GM12878 (cell line): Measurements from ENCODE around the gene COL3A1.

Experiments
- CREM ChIP-seq: IDR thresholded peaks from 2 replicates; pipeline ENCODE4 v1.6.1; 2014; ENCODE audit warnings: antibody characterized with exemption, low read depth
- CTCF ChIP-seq, 3 experiments: IDR thresholded peaks in 2 of 3; conservative IDR thresholded peaks in 1 of 3; 2 replicates each; pipeline ENCODE4 v1.5.1; 2011; ENCODE audit warnings: low read depth in 3 of 3, low read length in 3 of 3, mild to moderate bottlenecking in 3 of 3, control low read depth in 2 of 3, moderate library complexity in 2 of 3, inconsistent platforms in 1 of 3, mixed read lengths in 1 of 3; ENCODE audit not compliant: control insufficient read depth in 2 of 3, insufficient read depth in 1 of 3; ENCODE audit errors: extremely low read depth in 1 of 3
- EGR1 ChIP-seq, 2 experiments: IDR thresholded peaks; 1 replicate in 1 of 2; 2 replicates in 1 of 2; pipeline ENCODE4 v1.6.1; 2011 to 2012; ENCODE audit warnings: low read depth in 2 of 2, low read length in 2 of 2, borderline replicate concordance in 1 of 2, mild to moderate bottlenecking in 1 of 2, moderate library complexity in 1 of 2
- EP300 ChIP-seq, 2 experiments: fragments of 150-350 bp in 1 of 2; IDR thresholded peaks; 2 replicates each; pipeline ENCODE4 v1.6.1; 2011 to 2012; ENCODE audit warnings: low read depth in 2 of 2, low read length in 2 of 2, borderline replicate concordance in 1 of 2, improper control_type of control experiment in 1 of 2, inconsistent platforms in 1 of 2; ENCODE audit not compliant: control insufficient read depth in 1 of 2
- EZH2 ChIP-seq: IDR thresholded peaks from 2 replicates; pipeline ENCODE4 v1.6.1; 2012; ENCODE audit warnings: low read depth, mild to moderate bottlenecking, control low read depth, inconsistent platforms, low read length, borderline replicate concordance; ENCODE audit not compliant: control insufficient read depth
- FOS ChIP-seq: IDR thresholded peaks from 3 replicates; pipeline ENCODE4 v1.6.1; 2011; ENCODE audit warnings: borderline replicate concordance; ENCODE audit not compliant: insufficient read length; ENCODE audit errors: extremely low read depth
- NKRF ChIP-seq: fragments of 450-650 bp; conservative IDR thresholded peaks from 2 replicates; pipeline ENCODE4 v1.6.1; 2017; ENCODE audit warnings: mild to moderate bottlenecking, moderate library complexity
- POLR2AphosphoS2 ChIP-seq: IDR thresholded peaks from 2 replicates; pipeline ENCODE4 v1.6.1; 2011; ENCODE audit warnings: low read depth, mild to moderate bottlenecking, low read length, improper control_type of control experiment, moderate library complexity
- RELA ChIP-seq: fragments of 450-650 bp; IDR thresholded peaks from 2 replicates; pipeline ENCODE4 v1.8.0; 2014; ENCODE audit warnings: borderline replicate concordance; ENCODE audit not compliant: partially characterized antibody
- REST ChIP-seq: IDR thresholded peaks from 2 replicates; pipeline ENCODE4 v1.6.1; 2012; ENCODE audit warnings: mild to moderate bottlenecking, low read depth, low read length
- SIN3A ChIP-seq: IDR thresholded peaks from 2 replicates; pipeline ENCODE4 v1.6.1; 2012; ENCODE audit warnings: low read depth, low read length, improper control_type of control experiment
- SPI1 ChIP-seq: IDR thresholded peaks from 2 replicates; pipeline ENCODE4 v1.6.1; 2011; ENCODE audit warnings: low read depth, mild to moderate bottlenecking, low read length, moderate library complexity, borderline replicate concordance; ENCODE audit not compliant: insufficient read depth
- TF ChIP-seq, protein P1 (sequence below): IDR thresholded peaks from 2 replicates; pipeline ENCODE4 v1.6.1; 2011; ENCODE audit warnings: borderline replicate concordance, low read depth, mild to moderate bottlenecking, moderate library complexity, low read length; ENCODE audit not compliant: insufficient read depth, poor library complexity, severe bottlenecking

DNA sequence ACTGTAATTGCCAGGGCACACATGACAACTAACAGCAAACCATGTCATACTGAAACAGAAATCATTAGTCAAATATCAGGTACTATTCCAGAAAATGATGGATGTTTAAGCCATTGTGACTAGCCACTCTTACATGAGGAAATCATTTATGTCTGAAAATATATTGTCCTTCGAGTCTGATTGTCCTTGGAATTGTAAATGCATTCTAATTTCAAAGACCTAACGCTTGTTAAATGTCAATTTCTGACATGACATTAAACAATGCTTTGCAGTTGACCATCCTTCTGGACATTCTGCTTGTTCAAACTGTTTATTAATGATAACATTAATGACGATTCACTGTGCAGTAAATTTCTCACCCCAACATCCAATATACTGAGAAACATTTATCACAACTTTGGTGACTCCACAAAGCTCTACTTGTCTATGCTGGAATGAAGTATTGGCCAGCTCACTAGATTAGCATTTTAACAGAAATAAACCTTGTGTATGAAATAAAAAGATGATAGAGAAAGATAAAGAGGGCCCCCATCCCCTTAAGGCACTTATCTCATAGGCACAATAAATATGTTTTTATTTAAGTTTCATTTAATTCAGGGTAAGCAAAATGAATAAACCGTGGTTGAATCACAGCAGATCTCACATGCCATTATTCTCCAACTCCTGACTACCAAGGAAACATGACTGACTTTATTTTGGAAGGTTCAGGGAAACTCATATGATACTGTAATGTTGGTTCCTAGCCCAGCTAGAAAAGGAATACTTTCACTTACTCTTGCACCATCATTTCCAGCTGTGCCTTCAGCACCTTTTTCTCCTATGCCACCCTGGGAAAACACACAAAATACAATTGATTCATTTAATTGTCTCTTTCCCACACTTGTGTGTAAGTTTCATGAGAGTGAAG is 82.3 kb downstream of the COL3A1 start:
- TF ChIP-seq EP300 (IDR thresholded peaks at IDR 0.05; ENCODE audit: borderline replicate concordance in 1 of 2, control insufficient read depth in 1 of 2, low read depth in 2 of 2, low read length in 2 of 2) = no peak
- no peak for TF ChIP-seq EZH2
- no peak for TF ChIP-seq SPI1
- TF ChIP-seq, protein P1, sequence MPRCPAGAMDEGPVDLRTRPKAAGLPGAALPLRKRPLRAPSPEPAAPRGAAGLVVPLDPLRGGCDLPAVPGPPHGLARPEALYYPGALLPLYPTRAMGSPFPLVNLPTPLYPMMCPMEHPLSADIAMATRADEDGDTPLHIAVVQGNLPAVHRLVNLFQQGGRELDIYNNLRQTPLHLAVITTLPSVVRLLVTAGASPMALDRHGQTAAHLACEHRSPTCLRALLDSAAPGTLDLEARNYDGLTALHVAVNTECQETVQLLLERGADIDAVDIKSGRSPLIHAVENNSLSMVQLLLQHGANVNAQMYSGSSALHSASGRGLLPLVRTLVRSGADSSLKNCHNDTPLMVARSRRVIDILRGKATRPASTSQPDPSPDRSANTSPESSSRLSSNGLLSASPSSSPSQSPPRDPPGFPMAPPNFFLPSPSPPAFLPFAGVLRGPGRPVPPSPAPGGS = no peak
- TF ChIP-seq POLR2AphosphoS2 = no peak
- TF ChIP-seq RELA = no peak
- no peak for TF ChIP-seq REST
- TF ChIP-seq SIN3A = no peak
- no peak for TF ChIP-seq NKRF
- TF ChIP-seq FOS = no peak
- no peak for TF ChIP-seq CTCF (IDR thresholded peaks at IDR 0.05 in 2 of 3, conservative IDR thresholded peaks at IDR 0.05 in 1 of 3; ENCODE audit: control insufficient read depth in 2 of 3, extremely low read depth in 1 of 3, insufficient read depth in 1 of 3, low read depth in 3 of 3, low read length in 3 of 3)
- TF ChIP-seq CREM = no peak
- no peak for TF ChIP-seq EGR1 (IDR thresholded peaks at IDR 0.05; ENCODE audit: borderline replicate concordance in 1 of 2, low read depth in 2 of 2, low read length in 2 of 2)
